Left ventricle myocardium inferior (tissue), 1 donor: ENCODE results near the gene SPDYA. TPM values are rescaled to one million over a fixed set of nuclear protein-coding genes. Genes with fewer than 3 reads are reported as not detected.

Experiments used
- DNase-seq: peaks from one replicate; pipeline ENCODE4 v3.0.0-alpha.2; 2020
- H3K27ac ChIP-seq: fragments of 200-600 bp; replicated peaks from 2 replicates; pipeline ENCODE4 v1.8.0; 2021
- H3K27me3 ChIP-seq: fragments of 200-600 bp; 2 replicates; pipeline ENCODE4 v1.8.0; 2021; ENCODE audit warnings: low read depth
- H3K36me3 ChIP-seq: fragments of 200-600 bp; 2 replicates; pipeline ENCODE4 v1.8.0; 2021
- H3K4me1 ChIP-seq: fragments of 200-600 bp; 2 replicates; pipeline ENCODE4 v1.8.0; 2021
- H3K4me3 ChIP-seq: fragments of 200-600 bp; 2 replicates; pipeline ENCODE4 v1.8.0; 2021; ENCODE audit warnings: mild to moderate bottlenecking, moderate library complexity
- H3K9me3 ChIP-seq: fragments of 200-600 bp; replicated peaks from 2 replicates; pipeline ENCODE4 v1.8.0; 2021
- intact Hi-C: fragments of 100-400 bp; cut with micrococcal nuclease; formaldehyde crosslinking; loops from one replicate; pipeline ENCODE4 v1.11.0; 2022
- long read RNA-seq: library from polyadenylated mRNA; unstranded; transcript quantifications from one replicate; pipeline ENCODE4 v2.0.0, GENCODE V29; 2021
- total RNA-seq: library from RNA; stranded (reverse); fragmentation: NEBNext Ultra II Directional; extraction: Animal tissue kit (Norgen Biotek cat#: 25700); gene quantifications from one replicate; pipeline ENCODE4 v1.2.1, GENCODE V29; 2021
- TF ChIP-seq, protein P1 (sequence below): fragments of 200-600 bp; IDR thresholded peaks from 2 replicates; pipeline ENCODE4 v1.8.0; 2021; ENCODE audit warnings: antibody characterized with exemption, mild to moderate bottlenecking, borderline replicate concordance
- donor health status: DM: no; HTN: yes; CAD: no; lungs with severe emphysema.

The SPDYA gene
- total RNA-seq: 0.14 TPM
- long read RNA-seq, partial matches to known transcripts: 0 of 8 reads
- long read RNA-seq, other reads (novel, unspliced or antisense): 8 of 8 reads

DNA sequence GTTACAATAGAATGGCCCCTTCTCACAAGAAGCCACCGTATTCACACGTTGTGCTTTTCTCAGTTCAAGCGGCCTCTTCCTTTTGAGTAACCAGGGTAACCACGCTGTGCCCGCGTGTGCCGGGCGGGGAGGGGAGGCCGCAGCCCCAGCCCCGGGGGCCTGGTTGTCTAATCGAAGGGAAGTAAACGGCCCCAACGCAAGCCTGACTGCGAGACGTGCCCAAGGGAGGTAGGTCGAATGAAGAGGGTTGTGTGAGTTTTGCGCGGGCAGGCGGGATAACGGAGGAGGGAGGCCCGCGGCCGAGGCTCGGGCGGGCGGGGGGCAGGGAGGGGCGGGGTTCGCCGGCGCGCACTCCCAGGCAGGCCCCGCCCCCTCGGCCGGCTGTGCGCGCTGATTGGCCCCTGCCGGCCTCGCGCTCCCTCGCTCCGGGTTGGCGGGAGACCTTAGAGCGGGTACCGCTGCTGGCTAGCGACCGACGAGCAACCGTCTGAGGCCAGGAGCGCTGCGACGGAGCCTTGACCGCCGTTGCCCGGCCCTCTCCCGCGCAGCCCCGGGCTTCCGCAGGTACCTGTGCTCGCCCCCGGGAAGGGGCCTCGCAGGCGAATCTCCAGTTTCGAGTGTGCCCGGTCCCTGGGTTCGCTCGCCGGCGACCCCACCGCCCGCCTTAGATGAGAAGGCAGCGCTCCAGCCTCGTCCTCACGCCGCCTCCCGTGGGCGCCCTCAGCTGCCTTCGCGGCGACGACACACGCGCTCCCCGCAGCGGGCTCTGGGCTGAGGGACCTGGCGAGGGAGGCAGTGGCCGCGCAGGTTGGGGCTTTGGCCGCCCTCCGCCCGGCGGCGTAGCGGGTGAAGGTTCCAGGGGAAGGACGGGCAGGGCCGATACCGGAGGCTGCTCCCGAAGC lies at the start of gene SPDYA:
TSS of gene SPDYA (plus strand) at position 451 of the 902 bp plus-strand sequence. CDS start 5,181 bp downstream, outside the sequence.
- peaks cover 14% of the 10 kb centered on the region for H3K36me3 ChIP-seq
- H3K9me3 ChIP-seq: no peaks in the 10 kb centered on the region
- H3K4me1 ChIP-seq: peaks cover 16% of the 10 kb centered on the region
- TF ChIP-seq, protein P1, sequence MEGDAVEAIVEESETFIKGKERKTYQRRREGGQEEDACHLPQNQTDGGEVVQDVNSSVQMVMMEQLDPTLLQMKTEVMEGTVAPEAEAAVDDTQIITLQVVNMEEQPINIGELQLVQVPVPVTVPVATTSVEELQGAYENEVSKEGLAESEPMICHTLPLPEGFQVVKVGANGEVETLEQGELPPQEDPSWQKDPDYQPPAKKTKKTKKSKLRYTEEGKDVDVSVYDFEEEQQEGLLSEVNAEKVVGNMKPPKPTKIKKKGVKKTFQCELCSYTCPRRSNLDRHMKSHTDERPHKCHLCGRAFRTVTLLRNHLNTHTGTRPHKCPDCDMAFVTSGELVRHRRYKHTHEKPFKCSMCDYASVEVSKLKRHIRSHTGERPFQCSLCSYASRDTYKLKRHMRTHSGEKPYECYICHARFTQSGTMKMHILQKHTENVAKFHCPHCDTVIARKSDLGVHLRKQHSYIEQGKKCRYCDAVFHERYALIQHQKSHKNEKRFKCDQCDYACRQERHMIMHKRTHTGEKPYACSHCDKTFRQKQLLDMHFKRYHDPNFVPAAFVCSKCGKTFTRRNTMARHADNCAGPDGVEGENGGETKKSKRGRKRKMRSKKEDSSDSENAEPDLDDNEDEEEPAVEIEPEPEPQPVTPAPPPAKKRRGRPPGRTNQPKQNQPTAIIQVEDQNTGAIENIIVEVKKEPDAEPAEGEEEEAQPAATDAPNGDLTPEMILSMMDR: no peak
- DNase-seq: peak; percentile 74
- H3K27ac ChIP-seq: no peak within 1 kb of the TSS
- H3K4me3 ChIP-seq: peak within 1 kb of the TSS; percentile 71
- no peaks in the 10 kb centered on the region for H3K27me3 ChIP-seq
- intact Hi-C loops: no loop called here

DNA sequence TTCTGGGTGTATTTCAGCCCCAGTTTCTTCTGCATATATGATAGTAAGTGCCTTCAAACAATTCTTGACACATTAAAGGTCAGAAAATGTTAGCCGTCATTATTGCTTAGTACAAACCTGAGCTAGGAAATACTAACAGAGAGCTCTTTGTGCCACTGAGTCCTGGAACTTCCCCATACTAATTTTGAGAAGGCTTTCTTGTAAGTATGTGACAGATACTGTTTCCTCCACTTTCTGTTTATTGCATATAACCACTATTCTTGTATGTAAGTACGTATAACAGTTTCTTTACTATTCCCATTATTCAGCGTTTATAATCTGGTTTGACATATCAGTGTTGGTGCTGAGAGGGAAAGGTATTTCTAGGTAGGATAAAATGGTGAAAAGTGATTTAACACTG lies 49.2 kb upstream of the SPDYA start:
- Histone ChIP-seq H3K27me3 (no peaks in the 10 kb centered on the region), H3K27ac (no peak overlapping the region), H3K36me3 (peaks cover 20% of the 10 kb centered on the region), H3K9me3 (no peaks in the 10 kb centered on the region), H3K4me3 (no peak overlapping the region), H3K4me1 (peaks cover 98% of the 10 kb centered on the region)
- intact Hi-C loops: no loop called here
- no peak for DNase-seq
- TF ChIP-seq, protein P1: no peak

DNA sequence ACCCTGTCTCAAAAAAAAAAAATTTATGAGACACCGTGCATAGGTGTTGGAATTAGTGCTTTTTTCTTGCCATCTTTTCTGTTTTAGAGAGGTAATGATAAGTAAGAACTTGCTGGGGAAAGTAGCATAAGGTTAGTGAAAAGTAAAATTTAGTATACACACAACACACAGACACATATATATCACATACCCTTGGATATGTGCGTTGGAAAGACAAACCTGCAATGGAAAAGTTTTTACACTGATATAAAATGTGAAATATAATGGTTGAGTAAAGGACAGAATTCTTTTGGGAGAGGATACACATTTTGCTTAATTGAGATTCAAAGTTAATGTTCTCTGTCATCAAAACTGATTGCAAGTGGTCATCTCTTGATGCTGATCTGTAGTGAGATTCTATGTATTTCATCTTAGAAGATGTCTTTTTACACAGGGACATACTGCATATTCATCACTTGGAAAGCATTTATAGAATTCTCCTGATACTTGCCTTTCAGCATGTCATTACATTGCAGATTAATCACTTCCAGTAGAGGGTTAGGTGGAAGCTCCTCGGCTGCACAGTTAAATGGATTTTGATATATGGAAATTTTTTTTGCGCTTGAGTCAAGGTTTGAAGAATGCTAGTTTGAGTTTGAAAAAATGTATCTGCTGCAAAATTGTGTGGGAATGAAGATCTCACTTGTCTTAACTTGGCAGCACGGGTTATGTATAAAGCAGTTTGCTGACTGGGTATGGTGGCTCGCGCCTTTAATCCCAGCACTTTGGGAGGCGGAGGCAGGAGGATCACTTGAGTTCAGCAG lies 45.5 kb upstream of the SPDYA start:
- H3K36me3 ChIP-seq: peaks cover 11% of the 10 kb centered on the region
- intact Hi-C loops: no loop called here
- DNase-seq: no peak
- H3K27ac ChIP-seq: no peak overlapping the region
- H3K27me3 ChIP-seq: no peaks in the 10 kb centered on the region
- H3K4me1 ChIP-seq: peaks cover 99% of the 10 kb centered on the region
- TF ChIP-seq, protein P1: no peak
- H3K4me3 ChIP-seq: no peak overlapping the region
- no peaks in the 10 kb centered on the region for H3K9me3 ChIP-seq

DNA sequence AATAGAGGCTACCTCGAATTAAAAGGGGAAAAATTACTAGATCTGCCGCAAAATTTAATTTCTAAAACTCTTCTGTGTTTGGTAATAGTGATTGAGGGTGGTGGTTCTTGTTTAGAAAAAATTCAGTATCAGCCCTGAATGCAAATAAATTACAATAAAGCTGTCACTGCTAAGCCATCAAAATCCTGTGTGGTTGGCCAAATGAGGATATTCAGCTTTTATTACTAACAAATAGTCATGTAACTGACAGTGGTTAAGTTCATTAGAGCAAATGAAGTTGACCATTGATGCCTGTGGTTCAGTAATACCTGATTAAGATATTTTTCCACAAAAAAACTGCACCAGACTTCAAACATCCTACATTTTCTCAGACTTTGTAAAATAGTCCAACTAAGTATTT lies 44.6 kb upstream of the SPDYA start:
- no peak for DNase-seq
- TF ChIP-seq, protein P1: no peak
- no peaks in the 10 kb centered on the region for H3K27me3 ChIP-seq
- no peak overlapping the region for H3K27ac ChIP-seq
- H3K4me3 ChIP-seq: no peak overlapping the region
- intact Hi-C loops: no loop called here
- peaks cover 100% of the 10 kb centered on the region for H3K4me1 ChIP-seq
- H3K9me3 ChIP-seq: no peaks in the 10 kb centered on the region
- peaks cover 1% of the 10 kb centered on the region for H3K36me3 ChIP-seq

DNA sequence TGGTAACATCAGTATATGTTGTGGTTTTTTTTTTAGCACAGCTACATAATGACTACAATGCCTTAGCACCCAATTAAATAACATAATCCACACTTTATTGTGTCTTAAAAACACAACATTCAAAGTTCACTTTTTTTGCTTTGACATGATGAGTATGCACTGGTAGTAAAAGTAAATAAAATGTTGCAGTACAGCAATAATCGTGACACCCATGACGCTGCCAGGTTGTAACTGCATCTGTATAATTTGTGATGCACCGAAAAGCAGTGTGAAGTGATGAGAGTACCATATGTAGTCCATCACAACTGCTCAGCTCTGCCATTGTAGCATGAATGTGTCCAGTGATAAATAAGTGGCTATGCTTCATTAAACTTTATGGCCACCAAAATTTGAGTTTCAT lies 43.3 kb upstream of the SPDYA start:
- Histone ChIP-seq H3K27ac (no peak overlapping the region), H3K36me3 (no peaks in the 10 kb centered on the region), H3K4me1 (peaks cover 100% of the 10 kb centered on the region), H3K9me3 (no peaks in the 10 kb centered on the region), H3K27me3 (no peaks in the 10 kb centered on the region), H3K4me3 (no peak overlapping the region)
- TF ChIP-seq, protein P1: no peak
- DNase-seq: no peak
- intact Hi-C loops: no loop called here
